ENCODE measurements around the gene ABCC2.
"Not testable (repeated sequence)": the region's sequence is repeated elsewhere in the genome, so short reads cannot be mapped to it uniquely, and the experiment has no call there.

The ABCC2 gene

GRCh38 chr10:99782447-99783286 lies at the start of gene ABCC2:
Gene ABCC2 (plus strand): TSS chr10:99782640. CDS start chr10:99782845, 205 bp downstream.
- Histone ChIP-seq H3K27me3 (no peaks in the 10 kb centered on the region), H3K4me1 (ENCODE audit: control insufficient read depth in 1 of 2, insufficient read depth in 1 of 2, low read depth in 1 of 2, low read length in 1 of 2) (peaks cover 26 to 41% of the 10 kb centered on the region in 2 experiments), H3K27ac (no peak within 1 kb of the TSS), H3K4me3 (ENCODE audit: low read depth in 1 of 2, low read length in 1 of 2) (no peak within 1 kb of the TSS), H3K36me3 (no peaks in the 10 kb centered on the region), H3K9me3 (no peaks in the 10 kb centered on the region)
- TF ChIP-seq, protein P1, sequence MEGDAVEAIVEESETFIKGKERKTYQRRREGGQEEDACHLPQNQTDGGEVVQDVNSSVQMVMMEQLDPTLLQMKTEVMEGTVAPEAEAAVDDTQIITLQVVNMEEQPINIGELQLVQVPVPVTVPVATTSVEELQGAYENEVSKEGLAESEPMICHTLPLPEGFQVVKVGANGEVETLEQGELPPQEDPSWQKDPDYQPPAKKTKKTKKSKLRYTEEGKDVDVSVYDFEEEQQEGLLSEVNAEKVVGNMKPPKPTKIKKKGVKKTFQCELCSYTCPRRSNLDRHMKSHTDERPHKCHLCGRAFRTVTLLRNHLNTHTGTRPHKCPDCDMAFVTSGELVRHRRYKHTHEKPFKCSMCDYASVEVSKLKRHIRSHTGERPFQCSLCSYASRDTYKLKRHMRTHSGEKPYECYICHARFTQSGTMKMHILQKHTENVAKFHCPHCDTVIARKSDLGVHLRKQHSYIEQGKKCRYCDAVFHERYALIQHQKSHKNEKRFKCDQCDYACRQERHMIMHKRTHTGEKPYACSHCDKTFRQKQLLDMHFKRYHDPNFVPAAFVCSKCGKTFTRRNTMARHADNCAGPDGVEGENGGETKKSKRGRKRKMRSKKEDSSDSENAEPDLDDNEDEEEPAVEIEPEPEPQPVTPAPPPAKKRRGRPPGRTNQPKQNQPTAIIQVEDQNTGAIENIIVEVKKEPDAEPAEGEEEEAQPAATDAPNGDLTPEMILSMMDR (IDR thresholded peaks at IDR 0.05) = no peak

DNA sequence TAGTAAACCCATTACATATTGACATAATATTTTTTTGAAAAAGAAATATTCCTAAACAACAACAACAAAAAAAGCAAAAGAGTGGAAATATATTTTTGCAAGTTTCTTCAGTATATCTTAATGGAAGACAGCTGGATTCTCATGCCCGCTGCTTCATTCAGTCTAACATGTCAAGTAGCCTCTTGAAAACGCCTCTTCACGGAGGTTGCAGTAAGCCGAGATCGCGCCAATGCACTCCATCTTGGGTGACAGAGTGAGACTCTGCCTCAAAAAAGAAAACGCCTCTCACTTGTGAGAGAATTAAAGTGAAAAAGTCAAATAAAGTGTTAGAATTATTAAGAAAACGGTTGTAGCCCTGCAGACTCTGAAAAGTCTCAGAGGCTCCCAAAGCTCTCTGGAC lies 49.1 kb upstream of the ABCC2 start:
- Histone ChIP-seq H3K36me3 (peaks cover 32% of the 10 kb centered on the region), H3K9me3 (no peaks in the 10 kb centered on the region), H3K4me1 (ENCODE audit: control insufficient read depth in 1 of 2, insufficient read depth in 1 of 2, low read depth in 1 of 2, low read length in 1 of 2) (peaks cover 27 to 29% of the 10 kb centered on the region in 2 experiments), H3K27me3 (no peaks in the 10 kb centered on the region), H3K27ac (no peak overlapping the region), H3K4me3 (ENCODE audit: low read depth in 1 of 2, low read length in 1 of 2) (no peak overlapping the region)
- TF ChIP-seq, protein P1 (IDR thresholded peaks at IDR 0.05) = no peak

DNA sequence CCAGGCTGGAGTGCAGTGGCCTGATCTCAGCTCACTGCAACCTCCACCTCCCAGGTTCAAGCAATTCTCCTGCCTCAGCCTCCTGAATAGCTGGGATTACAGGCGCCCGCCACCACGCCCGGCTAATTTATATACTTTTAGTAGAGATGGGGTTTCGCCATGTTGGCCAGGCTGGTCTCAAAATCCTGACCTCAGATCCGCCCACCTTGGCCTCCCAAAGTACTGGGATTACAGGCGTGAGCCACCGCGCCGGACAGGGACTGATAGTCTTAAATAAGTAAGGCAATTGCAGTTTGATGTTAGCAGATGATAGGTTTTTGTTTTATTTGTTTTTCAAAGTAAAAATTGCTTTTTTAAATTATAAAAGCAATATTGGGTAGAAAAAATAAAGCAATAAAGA lies 48.3 kb upstream of the ABCC2 start:
- not testable (repeated sequence) for H3K9me3 ChIP-seq; H3K4me3 ChIP-seq (ENCODE audit: low read depth in 1 of 2, low read length in 1 of 2); H3K27ac ChIP-seq; H3K27me3 ChIP-seq
- Histone ChIP-seq H3K36me3 (peaks cover 25% of the 10 kb centered on the region), H3K4me1 (ENCODE audit: control insufficient read depth in 1 of 2, insufficient read depth in 1 of 2, low read depth in 1 of 2, low read length in 1 of 2) (peaks cover 27 to 29% of the 10 kb centered on the region in 2 experiments)

DNA sequence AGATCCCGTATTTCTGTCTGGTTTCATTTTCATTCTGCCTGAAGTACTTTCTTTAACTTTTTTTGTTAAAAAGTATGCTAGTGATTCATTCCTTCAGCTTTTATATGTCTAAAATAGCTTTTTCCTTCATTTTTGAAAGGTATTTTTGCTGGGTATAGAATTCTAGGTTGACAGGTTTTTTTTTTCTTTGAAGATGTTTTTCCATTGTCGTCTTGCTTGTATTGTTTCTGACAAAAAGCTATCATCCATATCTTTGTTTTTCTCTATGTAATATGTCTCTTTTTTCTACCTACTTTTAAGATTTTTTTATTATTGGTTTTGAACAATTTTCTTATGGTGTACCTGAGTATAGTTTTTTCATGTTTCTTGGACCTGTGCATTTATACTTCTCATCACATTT lies 42.2 kb upstream of the ABCC2 start:
- Histone ChIP-seq H3K4me3 (ENCODE audit: low read depth in 1 of 2, low read length in 1 of 2) (no peak overlapping the region), H3K9me3 (peaks cover 4% of the 10 kb centered on the region), H3K27me3 (no peaks in the 10 kb centered on the region), H3K4me1 (ENCODE audit: control insufficient read depth in 1 of 2, insufficient read depth in 1 of 2, low read depth in 1 of 2, low read length in 1 of 2) (no peaks in the 10 kb centered on the region), H3K36me3 (peaks cover 77% of the 10 kb centered on the region), H3K27ac (no peak overlapping the region)
- TF ChIP-seq, protein P1 (IDR thresholded peaks at IDR 0.05) = no peak

DNA sequence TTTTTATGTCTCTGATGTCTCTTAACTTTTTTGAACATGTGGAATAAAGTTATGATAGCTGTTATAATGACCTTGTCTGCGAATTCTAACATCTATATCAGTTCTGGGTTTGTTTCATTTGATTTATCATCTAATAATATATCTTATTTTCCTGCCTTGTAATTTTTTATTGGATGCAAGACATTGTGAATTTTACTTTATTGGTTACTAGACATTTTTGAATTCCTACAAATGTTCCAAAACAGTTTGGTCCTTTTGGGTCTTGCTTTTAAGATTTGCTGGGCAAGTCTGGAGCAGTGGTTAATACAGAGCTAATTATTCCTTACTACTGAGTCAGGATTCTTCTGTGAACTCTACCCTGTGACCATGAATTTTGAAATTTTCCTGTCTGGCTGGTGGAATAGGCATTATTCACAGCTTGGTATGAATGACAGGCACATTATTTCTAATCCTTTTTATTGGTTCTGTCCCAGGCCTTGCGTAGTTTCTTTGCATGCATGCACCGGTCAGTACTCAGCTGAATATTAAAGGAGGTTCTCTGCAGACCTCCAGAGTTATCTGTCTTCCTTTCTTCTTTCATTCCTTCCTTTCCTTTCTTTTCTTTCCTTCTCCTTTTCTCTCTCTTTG lies 41.4 kb upstream of the ABCC2 start:
- Histone ChIP-seq H3K4me3 (ENCODE audit: low read depth in 1 of 2, low read length in 1 of 2) (no peak overlapping the region), H3K36me3 (peaks cover 83% of the 10 kb centered on the region), H3K9me3 (peaks cover 4% of the 10 kb centered on the region), H3K27ac (no peak overlapping the region), H3K27me3 (no peaks in the 10 kb centered on the region), H3K4me1 (ENCODE audit: control insufficient read depth in 1 of 2, insufficient read depth in 1 of 2, low read depth in 1 of 2, low read length in 1 of 2) (no peaks in the 10 kb centered on the region)
- TF ChIP-seq, protein P1 (IDR thresholded peaks at IDR 0.05) = no peak

DNA sequence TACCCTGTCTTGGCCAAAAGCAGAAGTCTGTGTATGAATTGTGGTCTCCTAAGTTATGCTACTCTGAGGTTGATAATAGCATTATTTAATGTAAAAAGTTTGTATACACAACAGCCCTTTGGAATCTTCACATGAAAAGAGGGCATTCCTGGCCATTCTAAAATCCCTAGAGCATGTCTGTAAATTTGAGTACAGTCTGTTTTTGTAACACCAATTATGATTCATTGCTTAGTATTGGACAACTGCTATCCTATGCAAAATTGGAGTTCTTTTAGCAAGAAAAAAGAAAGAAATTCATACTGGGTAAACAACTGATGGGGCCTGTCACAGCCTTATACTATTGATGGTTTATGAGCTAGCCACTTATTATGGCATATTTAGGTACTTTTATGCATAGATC lies 40.2 kb upstream of the ABCC2 start:
- Histone ChIP-seq H3K36me3 (peaks cover 82% of the 10 kb centered on the region), H3K27ac (no peak overlapping the region), H3K27me3 (no peaks in the 10 kb centered on the region), H3K4me3 (ENCODE audit: low read depth in 1 of 2, low read length in 1 of 2) (no peak overlapping the region), H3K4me1 (ENCODE audit: control insufficient read depth in 1 of 2, insufficient read depth in 1 of 2, low read depth in 1 of 2, low read length in 1 of 2) (no peaks in the 10 kb centered on the region), H3K9me3 (peaks cover 4% of the 10 kb centered on the region)
- TF ChIP-seq, protein P1 (IDR thresholded peaks at IDR 0.05) = no peak

Data from neutrophil (primary cell).